GM19043 (cell line): Measurements from ENCODE around the gene SIAH2.
A peak's percentile ranks its signal among the peaks of the same experiment; 100 is the strongest.
"Not testable (repeated sequence)": the region's sequence is repeated elsewhere in the genome, so short reads cannot be mapped to it uniquely, and the experiment has no call there.

Source experiments
- ATAC-seq: cut with Tn5 transposase; IDR thresholded peaks from one replicate; pipeline ENCODE4 v1.9.1; 2021; ENCODE audit warnings: low read depth; ENCODE audit not compliant: unreplicated experiment

The SIAH2 gene

GRCh38 chr3:150763122-150763840 is at the start of gene SIAH2:
SIAH2 (minus strand) TSS chr3:150763169; CDS start chr3:150762849, 320 bp downstream.
- ATAC-seq = peak; percentile 48

GRCh38 chr3:150811984-150812383 is 49.0 kb upstream of the SIAH2 start:
- no peak for ATAC-seq

- no peak for ATAC-seq
Observed at GRCh38 chr3:150810641-150811040, 47.7 kb upstream of the SIAH2 start.

- no peak for ATAC-seq
Observed at GRCh38 chr3:150806185-150806835, 43.3 kb upstream of the SIAH2 start.

- no peak for ATAC-seq
Observed at GRCh38 chr3:150805354-150805753, 42.4 kb upstream of the SIAH2 start.

GRCh38 chr3:150803440-150803985 is 40.5 kb upstream of the SIAH2 start:
- no peak for ATAC-seq

- ATAC-seq = no peak
Observed at GRCh38 chr3:150800722-150801121, 37.8 kb upstream of the SIAH2 start.

- no peak for ATAC-seq
Observed at GRCh38 chr3:150798122-150798618, 35.2 kb upstream of the SIAH2 start.

GRCh38 chr3:150797155-150797554 is 34.2 kb upstream of the SIAH2 start:
- no peak for ATAC-seq

- ATAC-seq = not testable (repeated sequence)
Observed at GRCh38 chr3:150796527-150796926, 33.6 kb upstream of the SIAH2 start.

- ATAC-seq = no peak
Observed at GRCh38 chr3:150793641-150794040, 30.7 kb upstream of the SIAH2 start.

- no peak for ATAC-seq
Observed at GRCh38 chr3:150790629-150791028, 27.7 kb upstream of the SIAH2 start.

GRCh38 chr3:150789451-150789850 is 26.5 kb upstream of the SIAH2 start:
- ATAC-seq = no peak

- ATAC-seq = peak; percentile 72
Observed at GRCh38 chr3:150787741-150788370, 24.9 kb upstream of the SIAH2 start.

- ATAC-seq = no peak
Observed at GRCh38 chr3:150786791-150787190, 23.8 kb upstream of the SIAH2 start.

- no peak for ATAC-seq
Observed at GRCh38 chr3:150784747-150785125, 21.8 kb upstream of the SIAH2 start.

GRCh38 chr3:150783920-150784746 is 21.2 kb upstream of the SIAH2 start:
- no peak for ATAC-seq

- no peak for ATAC-seq
Observed at GRCh38 chr3:150783316-150783715, 20.3 kb upstream of the SIAH2 start.

GRCh38 chr3:150779402-150779858 is 16.5 kb upstream of the SIAH2 start:
- no peak for ATAC-seq

GRCh38 chr3:150778793-150779401 is 15.9 kb upstream of the SIAH2 start:
- no peak for ATAC-seq
